Heart right ventricle (tissue), 16 donors: Measurements from ENCODE around the gene EHBP1. TPM values are rescaled to one million over a fixed set of nuclear protein-coding genes. Genes with fewer than 3 reads are reported as not detected.

Experiments used
- ATAC-seq, 8 donors: fragments of 200-7000 bp; cut with Tn5 transposase; one replicate each; pipeline ENCODE4 v1.9.1; 2020; ENCODE audit warnings: mild to moderate bottlenecking in 8 of 8, moderate library complexity in 8 of 8, moderate number of reproducible peaks in 1 of 8
- DNase-seq, 2 donors: peaks; one replicate each; pipeline ENCODE4 v3.0.0-alpha.2; 2020
- H3K27ac ChIP-seq, 10 donors: fragments of 200-600 bp; sonication (generic) in 2 of 10; one replicate each; pipeline versions ENCODE4 v1.5.0 to v1.8.0; 2020 to 2022; ENCODE audit warnings: mild to moderate bottlenecking in 3 of 10
- H3K27me3 ChIP-seq, 7 donors: fragments of 200-600 bp; one replicate each; pipeline ENCODE4 v1.8.0; 2021 to 2022; ENCODE audit warnings: mild to moderate bottlenecking in 2 of 7
- H3K36me3 ChIP-seq, 9 donors: fragments of 200-600 bp; sonication (generic) in 1 of 9; one replicate each; pipeline versions ENCODE4 v1.5.0 to v1.8.0; 2020 to 2022; ENCODE audit warnings: mild to moderate bottlenecking in 2 of 9
- H3K4me1 ChIP-seq, 9 donors: fragments of 200-600 bp; sonication (generic) in 1 of 9; one replicate each; pipeline versions ENCODE4 v1.5.0 to v1.8.0; 2020 to 2022; ENCODE audit warnings: mild to moderate bottlenecking in 4 of 9
- H3K4me3 ChIP-seq, 10 donors: fragments of 200-600 bp; sonication (generic) in 2 of 10; one replicate each; pipeline versions ENCODE4 v1.5.0 to v1.8.0; 2020 to 2022; ENCODE audit warnings: mild to moderate bottlenecking in 7 of 10, moderate library complexity in 2 of 10
- H3K9me3 ChIP-seq, 11 donors: fragments of 200-600 bp in 10 of 11; sonication (generic) in 2 of 11; one replicate each; pipeline versions ENCODE4 v1.5.0 to v1.8.0; 2013 to 2022; ENCODE audit warnings: mild to moderate bottlenecking in 2 of 11, control low read depth in 1 of 11, moderate library complexity in 1 of 11
- CTCF ChIP-seq, 9 donors: fragments of 200-600 bp; sonication (generic) in 2 of 9; IDR thresholded peaks; one replicate each; pipeline versions ENCODE4 v1.5.0 to v1.8.0; 2021 to 2022; ENCODE audit warnings: antibody characterized with exemption in 9 of 9, mild to moderate bottlenecking in 5 of 9, moderate library complexity in 1 of 9
- WGBS, 2 donors: extraction: QIAGEN DNeasy Blood & Tissue Kit; methylation state at CpG; one replicate each; pipeline ENCODE4 v1.1.7; 2013; ENCODE audit warnings: inconsistent platforms in 1 of 2; 5-methylcytosine and 5-hydroxymethylcytosine counted together
- intact Hi-C, 10 donors: fragments of 100-400 bp; cut with DNase I; formaldehyde crosslinking; loops; one replicate each; pipeline versions ENCODE4 v1.11.1 to v1.14.2; 2022
- polyA plus RNA-seq, 2 donors: library from polyadenylated mRNA; stranded (reverse); fragments of 200-250 nt; gene quantifications; one replicate each; pipeline ENCODE4 v1.2.3, GENCODE V29; 2013
- total RNA-seq, 10 donors: library from RNA; stranded (reverse); fragmentation: NEBNext Ultra II Directional in 3 of 10; extraction: Animal tissue kit (Norgen Biotek cat#: 25700) in 3 of 10; gene quantifications; one replicate each; pipeline versions ENCODE4 v1.2.1 to v1.2.4, GENCODE V29; 2021 to 2023
- donor health status: Arrhythmogenic right ventricular cardiomyopathy.
- donor health status: ischemic (EF 13 %, LVEDD 7.1; RV severe dilation, severe dysfunction).
- donor health status: healthy with polysubstance abuse.
- donor health status: DM: no; HTN: yes; CAD: no.
- donor health status: DM: no; HTN: no; CAD: no.
- donor health status: ischemic (EF 25% LVEDD 6.9; RV normal size, moderate dysfunction).
- donor health status: ischemic (EF 25% LVEDD 5.7; RV mildly dilated, moderate dysfunction).
- donor health status: healthy.
- donor health status: DM: yes; HTN: yes; CAD: no.
- donor health status: Ischemic cardiomyopathy.
- donor health status: ischemic (EF 35%, LVEDD 5.7; RV mildly dilated, moderate dysfunction).
- donor health status: nonischemic (EF 11% LVEDD 7.7; RV severe dilation, severe dysfunction).
- donor health status: DM: yes; HTN: yes; CAD: no.
- donor health status: PGD.
- donor health status: ischemic (EF 29% LVEDD 5.4; RV normal size, mild dysfunction).
- donor health status: nonischemic (EF 23%, LVEDD 6.1; RV moderate dilation, normal function).

Gene EHBP1
- total and polyA plus RNA-seq, 12 donors = 7.8 to 26.1 (median 20.1) TPM

- intact Hi-C loops = no loop called here
- Histone ChIP-seq H3K27ac (no peak overlapping the region), H3K36me3 (peaks cover 0 to 23% (median 7%) of the 10 kb centered on the region in 9 donors), H3K4me1 (peaks cover 0 to 6% (median 0%) of the 10 kb centered on the region in 9 donors), H3K9me3 (no peaks in the 10 kb centered on the region), H3K4me3 (no peak overlapping the region), H3K27me3 (no peaks in the 10 kb centered on the region)
- WGBS, 2 donors = 88 to 90% methylated on average over 1 of the region's 1 CpG
- ATAC-seq (no peak), DNase-seq (no peak)
- no peak for TF ChIP-seq CTCF (IDR thresholded peaks at IDR 0.05)
Observed at GRCh38 chr2:63000801-63001200, 295.3 kb downstream of the EHBP1 start.

GRCh38 chr2:63001576-63001975, 296.1 kb downstream of the EHBP1 start:
- no peak for TF ChIP-seq CTCF (IDR thresholded peaks at IDR 0.05)
- H3K4me3 ChIP-seq = no peak overlapping the region
- H3K27ac ChIP-seq = no peak overlapping the region
- peaks cover 0 to 6% (median 0%) of the 10 kb centered on the region in 9 donors for H3K4me1 ChIP-seq
- peaks cover 0 to 26% (median 5%) of the 10 kb centered on the region in 9 donors for H3K36me3 ChIP-seq
- H3K9me3 ChIP-seq = no peaks in the 10 kb centered on the region
- DNase-seq (no peak), ATAC-seq (no peak)
- intact Hi-C loops = no loop called here
- H3K27me3 ChIP-seq = no peaks in the 10 kb centered on the region

- 93 to 95% methylated on average over 4 of the region's 4 CpGs for WGBS, 2 donors
- peaks cover 0 to 6% (median 0%) of the 10 kb centered on the region in 9 donors for H3K4me1 ChIP-seq
- no peak for DNase-seq
- no peak for TF ChIP-seq CTCF (IDR thresholded peaks at IDR 0.05)
- intact Hi-C loops = no loop called here
- no peak for ATAC-seq
- H3K4me3 ChIP-seq = no peak overlapping the region
- no peaks in the 10 kb centered on the region for H3K27me3 ChIP-seq
- H3K27ac ChIP-seq = no peak overlapping the region
- H3K9me3 ChIP-seq = no peaks in the 10 kb centered on the region
- H3K36me3 ChIP-seq = peaks cover 0 to 17% (median 0%) of the 10 kb centered on the region in 9 donors
Observed at GRCh38 chr2:63003351-63003750, 297.8 kb downstream of the EHBP1 start.

GRCh38 chr2:63007813-63008458, 302.4 kb downstream of the EHBP1 start:
- peaks cover 0 to 6% (median 0%) of the 10 kb centered on the region in 9 donors for H3K4me1 ChIP-seq
- DNase-seq = no peak
- peaks cover 0 to 20% (median 0%) of the 10 kb centered on the region in 9 donors for H3K36me3 ChIP-seq
- intact Hi-C loops = no loop called here
- H3K27me3 ChIP-seq = no peaks in the 10 kb centered on the region
- no peak for ATAC-seq
- H3K9me3 ChIP-seq = no peaks in the 10 kb centered on the region
- H3K27ac ChIP-seq = no peak overlapping the region
- no peak overlapping the region for H3K4me3 ChIP-seq
- no peak for TF ChIP-seq CTCF (IDR thresholded peaks at IDR 0.05)
